HG03060 (cell line): ENCODE results near the gene MCOLN1.
"Not testable (repeated sequence)": the region's sequence is repeated elsewhere in the genome, so short reads cannot be mapped to it uniquely, and the experiment has no call there.

Experiments used
- ATAC-seq: cut with Tn5 transposase; IDR thresholded peaks from one replicate; pipeline ENCODE4 v1.9.1; 2021; ENCODE audit warnings: low read depth, moderate number of reproducible peaks; ENCODE audit not compliant: unreplicated experiment

MCOLN1 gene

DNA sequence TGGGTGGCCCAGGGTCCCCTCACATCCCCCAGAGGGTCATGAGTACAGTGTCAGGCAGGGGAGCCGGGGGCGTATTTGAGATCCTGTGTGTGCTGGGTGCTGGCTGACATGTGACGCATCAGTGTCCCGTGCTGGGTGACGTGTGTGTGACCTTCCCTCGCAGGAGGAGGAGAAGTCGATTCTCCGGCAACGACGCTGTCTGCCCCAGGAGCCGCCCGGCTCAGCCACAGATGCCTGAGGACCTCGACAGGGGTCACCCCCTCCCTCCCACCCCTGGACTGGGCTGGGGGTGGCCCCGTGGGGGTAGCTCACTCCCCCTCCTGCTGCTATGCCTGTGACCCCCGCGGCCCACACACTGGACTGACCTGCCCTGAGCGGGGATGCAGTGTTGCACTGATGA, 38.9 kb downstream of the MCOLN1 start:
- ATAC-seq: no peak

DNA sequence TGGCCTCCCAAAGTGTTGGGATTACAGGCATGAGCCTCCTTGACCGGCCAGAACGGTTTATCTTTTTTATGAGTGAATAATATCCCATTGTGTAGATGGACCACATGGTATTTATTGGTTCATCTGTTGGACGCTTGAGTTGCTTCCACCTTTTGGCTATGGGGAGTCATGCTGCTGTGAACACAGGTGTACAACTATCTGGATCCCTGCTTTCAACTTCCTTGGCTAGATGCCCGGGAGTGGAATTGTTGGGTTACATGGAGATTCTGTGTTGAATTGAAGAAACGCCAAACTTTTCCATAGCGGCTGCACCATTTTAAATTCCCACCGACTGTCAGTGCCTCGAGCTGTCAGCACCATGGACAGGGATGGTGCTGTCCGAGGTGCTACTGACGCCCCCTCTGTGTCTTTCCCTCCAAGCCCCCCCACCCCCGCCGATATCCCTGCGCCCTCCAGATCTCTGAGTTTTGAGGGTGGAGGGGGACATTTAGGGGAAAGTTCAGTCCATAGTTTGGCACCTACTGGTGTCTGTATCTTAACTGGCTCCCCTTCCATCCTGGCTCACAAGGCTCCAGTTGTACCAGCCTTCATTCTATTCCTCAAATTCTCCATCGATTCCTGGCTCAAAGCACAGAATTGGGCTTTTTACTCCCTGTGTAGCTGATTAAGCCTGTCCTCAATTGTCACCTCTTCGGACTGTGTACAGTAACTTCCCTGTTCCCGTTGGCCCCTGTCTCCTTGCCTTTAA, 40.4 kb downstream of the MCOLN1 start:
- no peak for ATAC-seq

DNA sequence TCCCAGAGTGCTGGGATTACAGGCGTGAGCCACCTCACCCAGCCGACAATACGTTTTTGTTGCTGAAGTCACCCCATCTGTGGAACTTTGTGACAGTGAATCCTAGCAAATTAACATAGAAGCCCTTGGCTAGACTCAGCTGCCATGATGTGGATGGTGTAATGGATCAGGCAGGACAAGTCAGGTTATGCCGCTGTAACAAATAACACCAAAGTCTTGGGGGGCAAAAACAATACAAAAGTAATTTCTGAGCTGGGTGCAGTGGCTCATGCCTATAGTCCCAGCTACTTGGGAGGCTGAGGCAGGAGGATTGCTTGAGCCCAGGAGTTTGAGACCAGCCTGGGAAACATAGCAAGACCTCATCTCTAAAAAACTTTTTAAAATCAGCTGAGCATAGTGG, 42.4 kb downstream of the MCOLN1 start:
- ATAC-seq: no peak

DNA sequence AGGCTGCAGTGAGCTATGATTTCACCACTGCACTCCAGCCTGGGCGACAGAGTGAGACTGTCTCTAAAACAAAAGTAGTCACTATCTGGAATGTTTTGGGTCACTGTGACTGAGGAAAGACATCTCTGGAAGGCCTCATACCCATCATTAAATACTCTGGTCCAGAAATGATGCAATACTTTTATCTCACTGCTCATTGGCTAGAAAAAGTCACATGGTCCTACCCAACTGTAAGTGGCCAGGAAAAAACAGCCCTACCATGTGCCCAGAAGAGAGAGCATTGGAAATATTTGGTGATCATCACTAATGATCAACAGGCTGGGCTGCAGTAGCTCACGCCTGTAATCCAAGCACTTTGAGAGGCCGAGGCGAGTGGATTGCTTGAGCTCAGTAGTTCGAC, 42.9 kb downstream of the MCOLN1 start:
- no peak for ATAC-seq

DNA sequence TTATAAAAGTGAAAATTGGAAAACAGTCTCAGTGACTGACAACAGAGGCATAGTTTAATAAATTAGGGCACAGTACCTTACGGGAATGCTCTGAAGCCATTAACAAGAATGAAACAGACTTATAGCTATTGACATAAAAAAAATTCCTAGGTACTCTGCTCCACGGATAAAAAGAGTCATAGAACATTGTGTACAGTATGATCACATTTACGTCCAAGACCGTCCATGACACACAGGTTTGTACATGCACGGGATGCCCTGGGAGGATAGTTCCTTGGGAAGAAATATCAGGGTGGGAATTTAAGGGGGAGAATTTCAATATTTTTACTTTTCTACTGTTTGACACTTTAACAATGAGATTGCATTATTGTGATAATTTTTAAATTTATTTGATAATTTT, 48.3 kb downstream of the MCOLN1 start:
- ATAC-seq: no peak

DNA sequence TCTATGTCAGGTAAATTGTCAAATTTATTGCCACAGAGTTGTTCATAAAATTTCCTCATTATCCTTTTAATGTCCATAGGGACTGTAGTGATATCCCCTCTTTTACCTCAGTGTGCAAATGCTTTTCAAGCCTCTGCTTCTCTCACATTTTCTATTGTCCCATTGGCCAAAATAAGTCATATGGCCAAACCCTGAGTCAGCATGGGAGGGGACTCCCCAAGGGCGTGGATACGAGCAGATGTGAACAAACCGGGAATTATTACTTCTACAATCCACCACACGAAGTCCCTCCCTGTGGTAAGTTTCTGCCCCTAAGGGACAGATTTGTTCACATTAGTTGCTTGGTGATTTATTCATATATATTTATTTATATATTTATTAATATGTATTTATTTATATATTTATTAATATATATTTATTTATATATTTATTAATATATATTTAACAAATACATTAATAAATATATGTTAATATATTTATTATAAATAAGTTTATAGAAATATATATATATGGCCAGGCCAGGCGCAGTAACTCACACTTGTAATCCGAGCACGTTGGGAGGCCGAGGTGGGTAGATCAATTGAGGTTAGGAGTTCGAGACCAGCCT, 53.1 kb downstream of the MCOLN1 start:
- ATAC-seq: no peak

DNA sequence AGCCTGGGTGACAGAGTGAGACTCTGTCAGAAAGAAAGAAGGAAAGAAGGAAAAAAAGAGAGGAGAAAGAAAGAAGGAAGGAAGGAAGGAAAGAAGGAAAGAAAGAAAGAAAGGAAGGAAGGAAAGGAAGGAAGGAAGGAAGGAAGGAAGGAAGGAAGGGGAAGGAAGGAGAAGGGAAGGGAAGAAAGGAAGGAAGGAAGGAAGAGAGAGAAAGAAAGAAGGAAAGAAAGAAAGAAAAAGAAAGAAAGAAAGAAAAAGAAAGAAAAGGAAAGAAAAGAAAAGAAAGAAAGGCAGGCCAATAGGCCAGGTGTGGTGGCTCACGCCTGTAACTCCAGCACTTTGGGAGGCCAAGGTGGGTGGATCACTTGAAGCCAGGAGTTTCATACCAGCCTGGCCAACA, 55.0 kb downstream of the MCOLN1 start:
- not testable (repeated sequence) for ATAC-seq

DNA sequence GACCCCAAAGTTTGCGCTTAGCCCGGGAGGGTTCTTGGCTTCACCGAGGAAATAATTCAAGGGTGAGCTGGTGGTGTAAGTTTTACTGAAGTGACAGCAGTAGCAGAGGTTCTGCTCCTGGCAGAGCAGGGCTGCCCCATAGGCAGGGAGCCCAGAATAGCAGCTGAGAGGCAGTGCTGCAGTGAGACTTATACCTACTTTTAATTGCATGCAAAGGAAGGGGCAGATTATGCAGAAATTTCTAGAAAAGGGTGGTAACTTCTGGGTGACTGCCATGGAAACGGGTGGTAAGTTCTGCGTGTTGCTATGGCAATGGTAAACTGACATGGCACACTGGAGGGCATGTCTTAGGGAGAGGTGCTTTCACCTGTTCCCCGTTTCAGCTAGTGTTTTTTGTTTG, 55.7 kb downstream of the MCOLN1 start:
- ATAC-seq: no peak

DNA sequence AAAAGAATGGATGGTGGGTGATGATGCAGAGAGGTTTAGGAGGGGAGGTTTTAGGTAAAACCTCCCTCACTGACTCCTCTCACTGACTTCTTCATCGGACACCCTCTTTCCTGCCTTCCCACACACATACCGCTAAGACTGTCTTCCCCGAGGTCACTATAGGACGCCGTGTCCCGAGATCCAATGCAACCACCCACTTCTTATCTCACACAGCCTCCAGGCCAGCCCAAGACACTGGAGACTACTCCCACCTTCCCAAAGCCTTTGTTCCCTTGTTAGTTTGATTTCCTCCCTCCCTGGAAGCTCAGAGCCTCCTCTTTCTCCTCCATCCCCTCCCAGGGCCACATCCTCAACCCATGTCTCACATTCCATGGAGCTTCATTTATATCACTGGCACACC, 56.8 kb downstream of the MCOLN1 start:
- no peak for ATAC-seq

DNA sequence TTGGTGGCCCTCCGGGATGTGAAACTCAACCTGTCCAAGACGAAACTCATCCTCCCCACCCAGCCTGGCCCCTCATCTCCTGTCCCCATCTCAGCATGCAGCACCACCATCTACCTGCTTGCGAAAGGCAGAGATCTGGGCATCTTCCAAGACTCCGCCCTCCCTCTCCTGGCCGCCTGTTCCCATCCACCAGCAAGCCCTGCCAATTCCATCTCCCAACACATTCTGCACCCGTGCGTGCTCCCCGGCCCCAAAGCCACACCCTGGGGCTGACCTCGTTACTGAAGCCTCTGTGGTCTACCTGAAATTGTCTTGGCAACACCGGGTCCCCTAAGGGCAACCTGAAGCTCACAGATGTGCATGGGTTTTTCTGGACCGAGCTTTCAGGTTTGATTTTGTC, 60.0 kb downstream of the MCOLN1 start:
- no peak for ATAC-seq
